Measurements from ENCODE around the gene UPK2.

- TF ChIP-seq CTCF (IDR thresholded peaks at IDR 0.05) (no peak), POLR2A (IDR thresholded peaks at IDR 0.05) (no peak)
These were observed 31.2 kb upstream of the UPK2 start for GRCh38 chr11:118924591-118925585.
